ENCODE measurements around the gene CCL16.

The CCL16 gene

DNA sequence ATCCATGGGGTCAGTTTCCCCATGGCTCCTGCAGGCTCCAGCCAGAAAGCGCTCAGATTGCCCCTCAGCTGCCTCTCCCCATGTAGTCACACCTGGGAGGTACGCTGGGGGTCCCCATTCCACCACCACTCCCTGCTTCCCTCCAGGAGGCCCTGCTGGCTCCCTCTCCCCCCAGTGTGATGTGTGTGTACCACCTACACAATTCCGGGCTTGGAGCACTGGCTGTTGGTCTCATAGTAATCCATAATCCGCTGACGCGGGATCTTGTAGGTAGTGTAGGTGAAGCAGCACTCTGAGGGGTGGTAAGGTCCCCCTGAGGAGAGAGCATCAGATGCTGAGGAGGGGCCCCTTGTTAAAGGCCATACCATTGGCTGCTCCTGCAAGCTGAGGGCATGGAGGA, 2.8 kb upstream of the CCL16 start:
- Histone ChIP-seq H3K4me3 (no peak overlapping the region), H3K27ac (no peak overlapping the region), H3K27me3 (peaks cover 0 to 7% of the 10 kb centered on the region in 2 donors), H3K36me3 (no peaks in the 10 kb centered on the region), H3K4me1 (no peaks in the 10 kb centered on the region), H3K9me3 (no peaks in the 10 kb centered on the region)
- DNase-seq: no peak
- intact Hi-C loops (cut with DNase I; ENCODE audit: low total_unique reads): no loop called here
- TF ChIP-seq, protein P1, sequence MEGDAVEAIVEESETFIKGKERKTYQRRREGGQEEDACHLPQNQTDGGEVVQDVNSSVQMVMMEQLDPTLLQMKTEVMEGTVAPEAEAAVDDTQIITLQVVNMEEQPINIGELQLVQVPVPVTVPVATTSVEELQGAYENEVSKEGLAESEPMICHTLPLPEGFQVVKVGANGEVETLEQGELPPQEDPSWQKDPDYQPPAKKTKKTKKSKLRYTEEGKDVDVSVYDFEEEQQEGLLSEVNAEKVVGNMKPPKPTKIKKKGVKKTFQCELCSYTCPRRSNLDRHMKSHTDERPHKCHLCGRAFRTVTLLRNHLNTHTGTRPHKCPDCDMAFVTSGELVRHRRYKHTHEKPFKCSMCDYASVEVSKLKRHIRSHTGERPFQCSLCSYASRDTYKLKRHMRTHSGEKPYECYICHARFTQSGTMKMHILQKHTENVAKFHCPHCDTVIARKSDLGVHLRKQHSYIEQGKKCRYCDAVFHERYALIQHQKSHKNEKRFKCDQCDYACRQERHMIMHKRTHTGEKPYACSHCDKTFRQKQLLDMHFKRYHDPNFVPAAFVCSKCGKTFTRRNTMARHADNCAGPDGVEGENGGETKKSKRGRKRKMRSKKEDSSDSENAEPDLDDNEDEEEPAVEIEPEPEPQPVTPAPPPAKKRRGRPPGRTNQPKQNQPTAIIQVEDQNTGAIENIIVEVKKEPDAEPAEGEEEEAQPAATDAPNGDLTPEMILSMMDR (IDR thresholded peaks at IDR 0.05): no peak

DNA sequence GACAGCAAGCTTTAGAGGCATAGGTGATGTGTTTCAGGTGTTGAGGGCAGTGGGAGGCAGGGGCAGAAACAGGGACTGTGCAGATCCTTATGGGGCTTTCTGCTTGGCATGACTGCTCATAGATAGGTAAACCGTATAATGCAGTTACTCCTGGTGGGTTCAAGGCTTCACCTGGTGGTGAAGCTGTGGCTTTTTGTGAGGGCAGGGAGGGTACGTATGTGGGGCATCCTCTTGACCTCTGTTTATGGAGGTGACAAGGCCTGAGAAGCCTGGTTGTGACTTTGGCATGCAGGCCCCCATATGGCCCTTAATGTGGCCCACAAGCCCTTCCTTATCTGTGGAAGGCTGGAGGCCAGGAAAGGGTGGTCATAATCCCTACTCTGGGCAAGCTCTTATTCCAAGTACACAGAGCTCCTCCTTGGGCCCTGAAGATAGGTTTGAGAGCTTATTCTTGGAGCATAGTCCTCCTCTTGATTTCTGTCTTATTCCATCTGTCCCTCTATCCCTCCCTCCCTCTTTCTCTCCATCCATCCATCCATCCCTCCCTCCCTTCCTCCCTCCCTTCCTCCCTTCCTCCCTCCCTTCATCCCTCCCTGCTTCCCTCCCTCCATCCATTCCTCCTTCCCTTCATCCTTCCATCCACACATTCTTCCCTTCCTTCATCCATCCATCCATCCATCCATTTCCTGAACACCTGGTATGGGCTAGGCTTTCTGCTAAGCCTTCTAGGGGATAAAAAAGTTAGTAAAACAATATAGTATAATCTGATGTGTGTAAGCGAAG, 1.3 kb upstream of the CCL16 start:
- H3K27me3 ChIP-seq: peaks cover 0 to 14% of the 10 kb centered on the region in 2 donors
- DNase-seq: no peak
- H3K36me3 ChIP-seq: no peaks in the 10 kb centered on the region
- no peaks in the 10 kb centered on the region for H3K4me1 ChIP-seq
- H3K9me3 ChIP-seq: no peaks in the 10 kb centered on the region
- no peak overlapping the region for H3K4me3 ChIP-seq
- intact Hi-C loops (cut with DNase I; ENCODE audit: low total_unique reads): no loop called here
- TF ChIP-seq, protein P1 (IDR thresholded peaks at IDR 0.05): no peak
- no peak overlapping the region for H3K27ac ChIP-seq

DNA sequence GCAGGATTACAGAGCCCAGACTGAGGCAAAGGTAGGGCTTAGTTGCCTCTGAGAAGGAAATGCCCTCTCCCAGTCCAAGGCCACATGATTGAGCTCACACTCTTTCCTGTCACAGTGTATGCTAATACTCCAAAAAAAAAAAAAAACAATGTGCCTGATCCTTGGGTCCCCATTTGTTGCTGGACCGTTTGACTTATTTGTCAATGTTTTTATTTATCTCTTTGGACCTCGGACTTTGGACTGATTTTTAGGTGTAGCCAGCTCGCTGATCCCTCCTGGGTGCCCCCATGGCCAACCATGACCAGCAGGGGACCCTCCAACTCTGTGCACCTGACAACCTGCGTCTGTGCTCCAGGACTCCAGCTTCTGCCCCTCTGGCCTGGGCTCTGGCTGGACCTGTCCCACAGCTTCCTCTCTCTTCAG, 622 bp upstream of the CCL16 start:
- no peak overlapping the region for H3K27ac ChIP-seq
- peaks cover 0 to 14% of the 10 kb centered on the region in 2 donors for H3K27me3 ChIP-seq
- H3K36me3 ChIP-seq: no peaks in the 10 kb centered on the region
- no peak overlapping the region for H3K4me3 ChIP-seq
- H3K9me3 ChIP-seq: no peaks in the 10 kb centered on the region
- TF ChIP-seq, protein P1 (IDR thresholded peaks at IDR 0.05): no peak
- no peak for DNase-seq
- intact Hi-C loops (cut with DNase I; ENCODE audit: low total_unique reads): no loop called here
- no peaks in the 10 kb centered on the region for H3K4me1 ChIP-seq

DNA sequence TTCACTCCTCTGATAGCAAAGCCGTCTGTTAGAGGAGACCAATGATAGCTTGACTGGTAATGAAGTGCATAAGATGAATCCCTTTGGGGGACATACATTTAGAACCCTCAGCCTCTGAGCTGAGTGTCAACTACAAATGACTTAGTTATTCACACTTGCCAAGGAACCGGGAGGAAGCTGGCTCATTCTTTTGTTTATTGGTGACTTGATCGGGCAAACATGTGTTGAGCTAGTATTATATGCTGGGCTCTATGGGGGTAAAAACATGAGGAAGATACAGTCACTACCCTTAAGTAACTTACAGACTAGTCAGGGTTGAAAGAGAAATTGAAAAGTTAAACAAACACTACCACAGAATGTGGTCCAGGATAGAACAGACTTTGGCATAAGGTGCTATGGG, 3.0 kb downstream of the CCL16 start:
- Histone ChIP-seq H3K27me3 (peaks cover 0 to 14% of the 10 kb centered on the region in 2 donors), H3K4me3 (no peak overlapping the region), H3K27ac (no peak overlapping the region), H3K9me3 (no peaks in the 10 kb centered on the region), H3K4me1 (no peaks in the 10 kb centered on the region), H3K36me3 (no peaks in the 10 kb centered on the region)
- intact Hi-C loops (cut with DNase I; ENCODE audit: low total_unique reads): loop anchor here (10.0 kb wide), 1 partner anchor 496 kb away; no protein-coding TSS in a partner anchor
- TF ChIP-seq, protein P1 (IDR thresholded peaks at IDR 0.05): no peak
- DNase-seq: no peak

DNA sequence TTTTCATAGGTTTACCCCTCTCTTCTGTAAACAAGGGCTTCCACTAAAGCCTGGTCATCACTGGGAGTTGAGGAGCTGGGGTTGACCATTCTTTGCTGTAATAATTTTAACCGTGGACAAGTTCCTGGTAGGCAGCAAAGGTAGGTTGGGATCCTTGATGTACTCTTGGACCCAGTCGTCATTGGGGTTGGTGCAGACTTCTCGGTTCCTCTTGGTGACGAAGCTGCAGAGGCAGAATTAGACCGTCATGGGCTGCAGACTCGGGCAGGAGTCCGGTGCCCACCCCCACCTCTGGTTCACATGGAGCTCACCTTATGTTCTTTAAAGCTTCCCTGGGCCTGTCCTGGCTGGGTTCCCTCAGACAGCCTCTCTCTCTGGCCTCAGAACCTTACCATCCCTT, 3.8 kb downstream of the CCL16 start:
- intact Hi-C loops (cut with DNase I; ENCODE audit: low total_unique reads): loop anchor here (10.0 kb wide), 1 partner anchor 497 kb away; no protein-coding TSS in a partner anchor
- no peaks in the 10 kb centered on the region for H3K4me1 ChIP-seq
- H3K36me3 ChIP-seq: no peaks in the 10 kb centered on the region
- H3K27me3 ChIP-seq: peaks cover 0 to 14% of the 10 kb centered on the region in 2 donors
- no peak overlapping the region for H3K27ac ChIP-seq
- DNase-seq: no peak
- no peak overlapping the region for H3K4me3 ChIP-seq
- H3K9me3 ChIP-seq: no peaks in the 10 kb centered on the region
- TF ChIP-seq, protein P1 (IDR thresholded peaks at IDR 0.05): no peak

Measured in tibial artery (tissue), 4 donors.